Caki2 (cell line): ENCODE measurements around the gene PGPEP1. TPM values are rescaled to one million over a fixed set of nuclear protein-coding genes. Genes with fewer than 3 reads are reported as not detected.

Source experiments
- DNase-seq: peaks from one replicate; pipeline ENCODE4 v3.0.0-alpha.2; 2015; ENCODE audit warnings: low read depth
- in situ Hi-C: cut with HindIII; loops from 2 replicates; pipeline ENCODE4 v1.10.0; 2016; ENCODE audit warnings: low sequenced_read_pairs, low pct_unique_long_range_greater_than_20kb, mixed read lengths
- total RNA-seq: library from RNA; depleted of rRNA; stranded (reverse); fragments of >200 nt; shearing (Covaris generic); gene quantifications from 2 replicates; pipeline ENCODE4 v1.2.3, GENCODE V29; 2014; ENCODE audit warnings: low replicate concordance; rRNA removed

The PGPEP1 gene
- 15.4 and 17.8 TPM in 2 replicates for total RNA-seq

DNA sequence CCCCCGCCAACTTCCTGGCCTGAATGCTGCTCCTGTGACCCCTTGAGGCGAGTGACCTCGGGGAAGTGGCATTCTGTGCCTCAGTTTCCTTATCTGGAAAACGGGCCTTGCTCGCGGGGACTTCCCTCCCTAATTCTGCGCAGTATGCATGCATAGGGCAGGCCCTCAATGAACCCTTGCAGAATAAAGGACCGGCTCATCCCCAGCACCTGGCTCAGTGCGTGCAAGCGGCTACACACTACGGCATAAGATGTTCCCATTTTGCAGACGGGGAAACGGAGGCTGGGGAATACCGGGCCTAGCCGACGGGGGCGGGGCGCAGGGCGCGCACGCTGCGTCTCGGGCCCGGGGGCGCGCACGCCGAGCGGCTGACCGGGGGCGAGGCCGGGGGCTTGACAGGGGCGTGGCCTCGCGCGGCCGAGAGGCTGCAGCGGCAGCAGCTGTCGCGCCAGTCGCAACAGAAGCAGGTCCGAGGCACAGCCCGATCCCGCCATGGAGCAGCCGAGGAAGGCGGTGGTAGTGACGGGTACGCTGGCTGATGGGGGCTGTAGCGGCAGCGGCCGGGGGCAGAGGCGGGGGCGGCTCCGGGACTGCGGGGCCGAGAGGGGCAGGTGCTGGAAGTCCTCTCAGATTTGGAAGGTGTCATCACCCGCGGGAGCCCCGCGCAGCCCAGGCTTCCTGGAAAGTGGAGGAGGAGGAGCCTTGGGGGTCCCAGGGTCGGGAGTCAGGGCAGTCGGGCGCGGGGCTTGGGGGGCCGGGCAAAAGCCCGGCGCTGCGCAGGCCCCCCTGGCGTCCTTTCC is at the start of gene PGPEP1:
Gene PGPEP1 (plus strand): TSS at position 409 of the 800 bp plus-strand sequence. CDS start 84 bp downstream, at position 493.
- in situ Hi-C loops: no loop called here
- peak; percentile 45 for DNase-seq

GRCh38 chr19:18291019-18291524 is 49.3 kb upstream of the PGPEP1 start:
- in situ Hi-C loops: no loop called here
- DNase-seq: no peak

DNA sequence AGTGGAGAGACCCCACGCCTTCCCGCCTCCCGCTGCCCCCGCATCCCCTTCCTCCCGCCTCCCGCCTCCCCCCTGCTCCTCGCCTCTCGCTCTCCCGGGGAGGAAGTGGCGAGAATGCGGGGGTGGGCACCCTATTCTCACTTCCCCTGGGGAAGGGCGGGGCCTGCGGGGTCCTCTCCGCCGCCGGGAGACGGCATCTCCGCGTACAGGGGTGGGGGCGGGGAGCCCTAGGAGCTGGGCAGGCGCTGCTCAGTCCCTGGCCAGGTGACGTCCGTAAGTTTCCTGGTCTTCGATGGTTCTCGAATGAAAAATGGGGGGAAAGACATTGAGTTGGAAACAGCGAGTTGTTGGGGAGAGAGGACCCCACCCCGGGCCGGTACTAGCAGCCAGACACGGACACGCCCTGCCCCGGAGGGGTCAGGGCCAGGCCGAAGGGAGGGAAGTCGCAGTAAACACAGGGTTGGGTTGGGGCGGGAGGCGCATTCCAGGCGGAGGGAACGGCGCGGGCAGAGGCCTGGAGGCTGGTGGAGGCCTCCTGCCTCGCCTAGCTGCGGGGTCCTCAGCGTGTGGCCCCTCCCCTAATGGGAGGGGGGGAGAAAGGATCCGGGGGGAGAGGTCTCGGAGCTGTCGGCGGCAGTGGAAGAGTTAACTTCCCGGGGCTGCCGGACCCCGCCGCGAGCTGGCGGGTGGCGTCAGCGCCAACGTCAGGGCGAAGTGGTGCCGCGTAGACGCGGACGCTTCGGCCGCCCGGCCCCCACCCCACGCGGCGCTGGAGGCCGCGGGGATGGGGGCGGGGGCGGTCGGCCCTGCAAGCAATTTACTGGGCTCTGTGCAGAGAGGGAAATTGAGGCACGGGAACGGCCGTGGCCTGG is 48.6 kb upstream of the PGPEP1 start:
- in situ Hi-C loops: no loop called here
- peak; percentile 83 for DNase-seq

GRCh38 chr19:18292462-18292809 is 48.0 kb upstream of the PGPEP1 start:
- DNase-seq: peak; percentile 71
- in situ Hi-C loops: no loop called here

- in situ Hi-C loops: no loop called here
- DNase-seq: peak; percentile 91
These were observed 47.4 kb upstream of the PGPEP1 start for GRCh38 chr19:18292810-18293641.

GRCh38 chr19:18293642-18294466 is 46.5 kb upstream of the PGPEP1 start:
- in situ Hi-C loops: no loop called here
- DNase-seq: no peak

DNA sequence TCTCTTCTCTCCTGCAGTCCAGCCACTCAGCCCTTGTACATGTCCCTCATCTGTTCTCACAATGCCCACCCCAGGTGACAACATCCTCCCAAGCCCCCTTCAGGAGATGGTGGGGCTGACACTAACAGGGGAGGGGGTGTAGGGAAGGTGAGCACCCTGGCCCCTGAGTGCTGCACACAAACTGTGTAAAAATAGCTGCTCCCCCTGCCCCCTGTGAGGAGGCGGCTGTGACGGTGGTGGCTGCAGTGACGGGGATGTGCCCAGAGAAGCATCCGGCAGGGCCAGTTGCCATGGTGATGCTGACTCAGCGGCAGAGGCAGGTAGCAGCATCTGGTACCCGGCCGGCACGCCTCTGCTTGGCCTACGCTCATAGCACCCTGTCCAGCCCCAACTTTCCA is 45.9 kb upstream of the PGPEP1 start:
- no peak for DNase-seq
- in situ Hi-C loops: no loop called here

DNA sequence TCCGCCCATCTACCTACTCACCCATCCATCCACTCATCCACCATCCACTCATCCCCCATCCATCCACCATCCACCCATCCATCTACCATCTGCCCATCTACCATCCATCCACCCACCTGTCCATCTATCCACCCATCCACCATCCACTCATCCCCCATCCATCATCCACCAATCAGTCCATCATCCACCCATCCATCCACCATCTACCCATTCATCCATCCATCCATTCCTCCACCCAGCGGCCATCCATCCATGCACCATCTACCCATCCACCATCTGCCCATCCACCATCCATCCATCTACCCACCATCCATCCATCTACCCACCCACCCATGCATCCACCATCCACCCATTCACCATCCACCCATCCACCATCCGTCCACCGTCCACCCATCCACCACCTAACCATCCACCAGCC is 45.4 kb upstream of the PGPEP1 start:
- in situ Hi-C loops: no loop called here
- DNase-seq: no peak

DNA sequence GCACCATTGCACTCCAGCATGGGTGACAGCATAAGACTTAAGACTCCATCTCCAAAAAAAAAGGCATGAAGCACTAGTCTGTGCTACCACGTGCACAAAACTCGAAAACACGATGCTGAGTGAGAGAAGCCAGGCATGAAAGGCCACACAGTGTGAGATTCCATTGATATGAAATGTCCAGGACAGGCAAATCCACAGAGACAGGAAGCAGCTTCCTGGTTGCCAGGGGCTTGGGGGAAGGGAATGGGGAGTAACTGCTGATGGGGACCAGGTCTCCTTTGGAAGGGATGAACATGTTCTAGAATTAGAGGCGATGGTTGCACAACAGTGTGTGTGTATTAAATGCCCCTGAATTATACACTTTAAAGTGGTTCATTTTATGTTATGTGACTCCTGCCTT is 43.1 kb upstream of the PGPEP1 start:
- DNase-seq: no peak
- in situ Hi-C loops: no loop called here

DNA sequence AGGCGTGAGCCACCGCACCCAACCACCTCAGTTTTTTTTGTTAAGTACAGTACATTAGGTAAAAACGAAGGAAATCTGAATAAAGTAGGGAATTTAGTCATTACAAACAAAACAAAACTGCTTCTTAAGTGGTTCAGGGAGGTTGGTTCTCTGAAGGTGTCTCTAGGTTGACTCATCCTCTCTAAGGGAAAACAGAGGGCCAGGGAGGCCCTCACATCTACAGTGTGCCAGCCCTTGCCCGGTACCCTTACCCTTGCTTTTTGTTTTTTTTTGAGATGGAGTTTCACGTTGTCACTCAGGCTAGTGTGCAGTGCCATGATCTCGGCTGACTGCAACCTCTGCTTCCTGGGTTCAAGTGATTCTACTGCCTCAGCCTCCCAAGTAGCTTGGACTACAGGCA is 41.8 kb upstream of the PGPEP1 start:
- in situ Hi-C loops: no loop called here
- no peak for DNase-seq

DNA sequence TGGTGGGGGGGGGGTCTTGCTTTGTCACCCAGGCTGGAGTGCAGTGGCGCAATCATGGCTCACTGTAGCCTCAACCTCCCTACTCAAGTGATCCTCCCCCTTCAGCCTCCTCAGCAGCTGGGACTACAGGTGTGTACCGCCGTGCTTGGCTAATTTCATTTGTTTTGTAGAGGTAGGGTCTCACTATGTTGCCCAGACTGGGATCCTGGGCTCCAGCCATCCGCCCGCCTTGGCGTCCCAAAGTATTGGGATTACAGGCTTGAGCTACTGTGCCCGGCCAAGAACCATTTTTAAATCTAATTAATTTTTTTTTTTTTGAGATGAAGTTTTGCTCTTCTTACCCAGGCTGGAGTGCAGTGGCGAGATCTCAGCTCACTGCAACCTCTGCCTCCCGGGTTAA is 40.7 kb upstream of the PGPEP1 start:
- in situ Hi-C loops: no loop called here
- no peak for DNase-seq

- in situ Hi-C loops: no loop called here
- peak; percentile 55 for DNase-seq
These were observed 39.3 kb upstream of the PGPEP1 start for GRCh38 chr19:18300930-18301717.

DNA sequence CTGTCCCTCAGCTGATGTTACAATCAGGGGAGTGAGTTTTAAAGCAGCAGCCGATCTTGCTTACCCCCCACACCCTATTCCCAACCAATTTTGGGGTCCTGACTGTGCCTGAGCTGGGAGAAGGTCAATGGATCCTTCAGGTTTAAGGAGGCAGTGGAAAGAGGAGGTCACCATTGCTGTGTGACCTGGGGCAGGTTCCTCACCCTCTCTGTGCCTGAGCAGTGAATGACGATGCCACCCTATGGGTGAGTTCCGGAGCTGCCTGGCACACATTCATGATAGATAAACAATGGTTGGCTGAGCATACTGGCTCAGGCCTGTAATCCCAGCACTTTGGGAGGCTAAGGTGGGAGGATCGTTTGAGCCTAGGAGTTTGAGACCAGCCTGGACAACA is 38.7 kb upstream of the PGPEP1 start:
- DNase-seq: no peak
- in situ Hi-C loops: no loop called here

DNA sequence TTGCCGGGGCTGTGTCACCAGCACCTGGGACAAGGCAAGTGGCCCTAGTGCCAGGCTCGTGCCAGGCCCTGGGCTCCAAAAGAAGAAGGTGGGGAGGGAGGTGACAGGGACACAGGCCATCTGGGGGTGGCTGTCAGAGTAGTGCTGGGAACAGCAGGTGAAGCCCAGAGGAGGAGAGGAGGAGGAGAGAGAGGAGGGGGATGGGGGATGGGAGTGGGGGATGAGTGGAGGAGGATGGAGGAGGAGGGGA is 36.3 kb upstream of the PGPEP1 start:
- in situ Hi-C loops: no loop called here
- no peak for DNase-seq

DNA sequence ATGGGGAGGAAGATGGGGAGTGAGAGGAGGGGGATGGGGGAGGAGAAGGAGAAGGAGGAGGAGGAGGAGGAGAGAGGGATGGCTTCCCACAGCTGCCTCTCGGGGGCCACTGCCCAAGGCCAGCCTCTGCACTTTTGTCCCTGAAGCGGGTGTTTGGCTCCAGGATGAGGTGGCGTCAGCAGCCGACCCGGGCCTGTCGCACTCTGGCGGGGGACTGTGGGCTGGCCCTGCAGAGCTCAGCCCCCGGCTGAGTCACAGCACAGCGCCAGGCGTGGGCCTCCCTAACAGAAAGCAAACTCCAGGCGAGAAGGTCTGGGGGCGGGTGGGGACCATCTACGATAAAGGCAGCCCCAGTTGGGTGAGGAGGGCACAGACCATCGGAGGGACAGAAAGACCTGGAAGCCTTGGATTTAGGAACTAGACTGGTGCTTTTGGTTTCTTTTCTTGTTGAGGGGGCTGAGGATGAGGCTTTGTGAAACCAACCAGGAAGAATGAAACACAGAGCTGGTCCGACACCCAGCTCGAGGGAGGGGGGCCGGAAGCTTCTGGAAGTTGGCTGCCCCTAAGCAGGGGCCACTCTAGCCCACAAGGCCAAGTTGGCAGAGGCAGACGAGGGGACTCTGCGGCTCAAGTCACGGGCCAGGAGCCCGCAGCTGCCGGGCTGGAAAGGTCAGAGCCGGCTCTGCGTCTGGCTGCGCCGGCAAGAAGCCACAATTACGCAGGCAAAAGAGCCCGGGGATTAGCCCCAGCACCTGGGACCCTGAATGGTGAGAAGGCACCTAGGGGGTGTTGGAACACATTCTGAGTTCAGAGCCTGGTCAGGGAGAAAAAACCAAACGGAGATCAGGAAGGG is 35.7 kb upstream of the PGPEP1 start:
- peak; percentile 88 for DNase-seq
- in situ Hi-C loops: no loop called here

DNA sequence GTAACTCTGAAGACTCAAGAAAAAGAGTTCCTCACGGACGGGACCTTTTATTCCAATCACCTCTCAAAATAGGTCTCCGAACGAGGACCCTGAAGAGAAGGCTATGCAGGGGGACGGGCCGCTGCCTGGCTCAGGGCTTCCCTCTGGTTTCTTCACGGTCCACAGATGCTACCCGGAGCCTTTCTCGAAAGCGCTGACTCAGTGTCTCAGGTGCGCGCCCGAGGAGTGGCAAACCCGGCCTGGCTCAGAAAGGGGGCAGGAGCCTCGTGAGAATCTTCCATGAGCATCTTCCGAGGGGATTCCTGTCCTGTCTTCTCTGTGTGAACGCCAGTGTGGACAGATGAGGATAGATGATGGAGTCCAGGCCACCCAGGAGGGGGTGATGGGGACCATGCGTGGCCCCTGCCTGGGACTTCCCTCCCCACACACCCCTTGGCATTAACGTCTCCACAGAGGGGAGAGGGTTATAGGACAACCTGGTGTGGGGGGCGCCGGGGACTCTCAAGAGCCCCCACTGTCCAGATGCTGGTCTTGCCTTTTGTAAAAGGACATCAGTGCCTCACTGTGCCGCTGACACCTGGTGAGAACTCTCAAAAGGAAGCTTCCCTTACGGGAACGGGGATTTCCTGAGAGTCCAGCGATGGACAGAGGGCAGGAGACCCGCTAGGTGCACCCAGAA is 34.0 kb upstream of the PGPEP1 start:
- in situ Hi-C loops: no loop called here

More for the DNA sequence above, 34.0 kb upstream of the PGPEP1 start:
- no peak for DNase-seq
